Daoy (cell line): Measurements from ENCODE around the gene RAPGEF4. TPM values are rescaled to one million over a fixed set of nuclear protein-coding genes. Genes with fewer than 3 reads are reported as not detected.

Experiments
- DNase-seq: peaks from one replicate; pipeline ENCODE4 v3.0.0-alpha.2; 2015; ENCODE audit warnings: low read depth
- total RNA-seq: library from RNA; depleted of rRNA; stranded (reverse); fragments of >200 nt; shearing (Covaris generic); gene quantifications from 2 replicates; pipeline ENCODE4 v1.2.3, GENCODE V29; 2014

The RAPGEF4 gene
- total RNA-seq, 1 experiment from 2014 or later: 0.51 TPM

DNA sequence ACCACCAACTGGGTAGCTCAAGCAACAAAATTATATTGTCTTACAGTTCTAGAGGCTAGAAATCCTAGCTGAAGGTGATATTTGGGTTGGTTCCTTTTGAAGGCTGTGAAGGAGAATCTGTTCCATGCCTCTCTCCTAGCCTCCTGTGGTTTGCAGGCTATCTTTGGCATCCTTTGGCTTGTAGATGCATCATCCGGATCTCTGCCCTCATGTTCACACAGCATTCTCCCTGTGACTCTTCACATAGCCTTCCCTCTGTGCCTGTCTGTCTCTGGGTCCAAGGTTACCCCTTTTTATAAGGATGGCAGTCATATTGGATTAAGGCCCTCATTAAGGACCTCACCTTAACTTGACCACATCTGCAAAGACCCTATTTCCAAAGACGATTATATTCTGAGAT, 261.4 kb downstream of the RAPGEF4 start:
- no peak for DNase-seq

- DNase-seq: no peak
Measured at GRCh38 chr2:172998547-172999272, 263.1 kb downstream of the RAPGEF4 start.

DNA sequence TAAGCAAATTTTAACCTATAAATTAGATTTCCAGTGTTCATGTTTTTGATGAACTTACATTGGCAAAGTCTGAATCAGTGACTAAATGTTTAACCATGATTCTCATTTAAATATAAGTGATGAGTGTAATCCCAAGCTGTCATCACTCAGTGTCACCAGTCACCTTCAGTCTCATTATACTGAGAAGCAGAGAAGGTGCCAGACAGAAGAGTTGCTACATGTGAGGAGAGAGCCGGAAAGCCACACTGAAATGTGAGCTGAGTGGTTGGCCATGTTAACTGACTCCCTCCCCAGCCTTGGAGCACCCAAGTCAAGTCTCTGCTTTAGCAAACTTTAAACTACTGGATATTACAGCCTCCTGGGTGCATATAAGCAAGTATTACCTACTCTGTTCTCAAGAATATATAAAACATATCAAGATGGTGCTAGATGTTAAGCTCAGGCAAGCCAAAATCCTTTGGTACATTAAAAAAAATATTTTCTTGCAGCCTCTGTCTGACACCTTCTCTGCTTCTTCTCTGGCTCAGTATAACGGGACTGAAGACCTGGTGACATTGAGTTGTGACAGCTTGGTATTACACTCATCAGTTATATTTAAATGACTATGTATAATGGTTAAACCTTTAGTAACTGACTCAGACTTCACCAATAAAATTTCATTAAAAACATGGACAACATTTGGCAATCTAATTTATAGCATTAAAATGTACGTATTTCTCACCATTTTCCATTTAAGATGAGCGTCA, 264.2 kb downstream of the RAPGEF4 start:
- no peak for DNase-seq

GRCh38 chr2:173001664-173002604, 266.3 kb downstream of the RAPGEF4 start:
- no peak for DNase-seq

GRCh38 chr2:173002751-173003541, 267.3 kb downstream of the RAPGEF4 start:
- peak; percentile 12 for DNase-seq

- DNase-seq: no peak
Measured at GRCh38 chr2:173008786-173009185, 273.1 kb downstream of the RAPGEF4 start.

DNA sequence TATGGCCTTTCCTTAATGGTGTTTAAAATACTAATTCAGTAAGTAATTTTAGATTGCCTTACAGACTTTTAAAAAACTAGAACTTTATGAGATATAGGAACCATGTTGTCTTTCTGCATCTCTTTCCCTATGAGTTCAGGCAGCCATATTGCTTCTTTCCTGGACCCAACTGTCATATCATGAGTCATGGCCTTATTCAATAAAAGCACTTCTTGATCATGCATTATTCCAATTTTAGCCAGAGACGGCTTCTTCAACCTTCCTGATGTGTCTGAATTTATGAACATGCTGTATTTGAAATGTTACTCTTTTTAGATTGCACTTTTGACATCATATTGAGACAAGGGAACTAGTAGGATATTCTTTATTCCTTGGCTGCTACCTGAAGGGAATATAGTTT, 274.6 kb downstream of the RAPGEF4 start:
- DNase-seq: no peak

DNA sequence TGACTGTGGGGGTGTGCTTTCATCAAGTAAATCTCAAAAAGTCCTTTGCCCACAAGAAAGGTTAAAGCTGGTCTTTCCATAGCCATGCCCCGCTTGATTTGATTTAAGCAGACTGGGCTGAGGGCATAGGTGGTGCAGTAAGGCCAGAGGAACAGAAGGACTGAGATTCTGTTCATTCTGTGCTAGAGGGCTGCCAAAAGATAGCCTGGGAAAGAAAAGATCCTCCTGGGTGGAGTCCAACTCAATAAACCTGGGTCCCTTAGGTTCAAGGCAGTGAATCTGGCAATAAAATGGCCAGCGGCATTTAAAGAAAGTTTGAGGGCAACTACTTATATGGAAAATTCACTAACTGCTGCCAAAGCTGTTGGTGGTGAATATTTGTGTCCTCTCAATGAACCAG, 280.8 kb downstream of the RAPGEF4 start:
- DNase-seq: no peak

GRCh38 chr2:173017646-173018420, 282.2 kb downstream of the RAPGEF4 start:
- DNase-seq: no peak

- DNase-seq: no peak
Measured at GRCh38 chr2:173019755-173020154, 284.1 kb downstream of the RAPGEF4 start.

DNA sequence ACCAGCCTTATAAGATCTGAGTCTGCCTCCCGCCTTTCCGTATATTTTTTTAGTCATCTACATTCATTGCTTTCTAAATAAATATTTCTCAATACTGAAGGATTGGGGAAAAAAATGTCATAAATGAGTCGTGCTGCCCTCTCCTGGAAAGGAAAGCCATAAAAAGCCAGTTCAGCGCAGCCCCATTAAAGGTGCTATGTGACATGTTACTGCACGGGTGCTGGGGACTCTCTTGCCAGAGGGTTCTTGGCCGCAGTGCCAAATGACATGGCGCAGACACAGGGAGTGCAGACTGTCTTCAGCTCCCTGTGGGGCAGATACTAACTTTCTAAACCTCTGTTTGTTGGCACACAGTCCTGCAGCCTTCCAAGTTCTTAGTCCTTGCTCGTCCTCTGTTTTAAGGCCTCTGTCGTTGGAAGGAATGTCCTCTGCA, 286.3 kb downstream of the RAPGEF4 start:
- DNase-seq: peak; percentile 11

DNA sequence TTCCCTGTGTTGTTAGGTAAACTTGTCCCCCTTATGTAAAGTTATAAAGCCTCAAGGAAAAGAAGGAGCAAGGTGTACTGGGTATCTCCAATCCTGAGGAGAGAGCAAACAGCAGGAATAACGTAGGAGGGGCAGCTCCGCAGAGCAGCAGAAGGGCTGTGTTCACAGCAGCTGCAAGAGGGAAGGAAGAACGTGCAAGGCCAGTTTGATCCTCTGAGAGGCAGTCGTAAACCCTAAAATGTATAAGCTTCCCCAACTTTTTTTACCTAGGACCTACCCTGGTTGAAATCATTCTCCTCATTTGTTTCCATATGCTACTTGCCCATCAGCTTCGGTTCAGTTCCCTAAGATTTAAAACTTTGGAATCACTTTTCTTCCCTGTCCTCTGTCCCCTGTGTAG, 288.1 kb downstream of the RAPGEF4 start:
- DNase-seq: no peak

DNA sequence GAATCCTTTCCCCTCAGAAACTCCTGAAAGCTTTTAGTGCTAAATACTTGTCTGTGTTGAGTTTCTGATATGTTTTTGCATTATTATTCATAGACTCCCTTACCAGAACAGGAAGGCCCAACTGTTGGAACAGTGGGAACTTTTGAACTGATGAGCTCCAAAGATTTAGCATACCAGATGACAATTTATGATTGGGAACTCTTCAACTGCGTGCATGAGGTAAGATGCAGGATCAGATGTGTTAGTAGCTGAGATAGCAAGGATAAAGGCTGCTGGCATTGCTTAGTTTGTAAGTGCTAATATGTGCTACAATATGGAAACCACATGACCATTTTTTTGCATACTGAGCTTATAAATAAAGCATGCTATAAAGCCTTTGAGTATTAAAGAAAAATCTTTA, 290.8 kb downstream of the RAPGEF4 start:
- no peak for DNase-seq

DNA sequence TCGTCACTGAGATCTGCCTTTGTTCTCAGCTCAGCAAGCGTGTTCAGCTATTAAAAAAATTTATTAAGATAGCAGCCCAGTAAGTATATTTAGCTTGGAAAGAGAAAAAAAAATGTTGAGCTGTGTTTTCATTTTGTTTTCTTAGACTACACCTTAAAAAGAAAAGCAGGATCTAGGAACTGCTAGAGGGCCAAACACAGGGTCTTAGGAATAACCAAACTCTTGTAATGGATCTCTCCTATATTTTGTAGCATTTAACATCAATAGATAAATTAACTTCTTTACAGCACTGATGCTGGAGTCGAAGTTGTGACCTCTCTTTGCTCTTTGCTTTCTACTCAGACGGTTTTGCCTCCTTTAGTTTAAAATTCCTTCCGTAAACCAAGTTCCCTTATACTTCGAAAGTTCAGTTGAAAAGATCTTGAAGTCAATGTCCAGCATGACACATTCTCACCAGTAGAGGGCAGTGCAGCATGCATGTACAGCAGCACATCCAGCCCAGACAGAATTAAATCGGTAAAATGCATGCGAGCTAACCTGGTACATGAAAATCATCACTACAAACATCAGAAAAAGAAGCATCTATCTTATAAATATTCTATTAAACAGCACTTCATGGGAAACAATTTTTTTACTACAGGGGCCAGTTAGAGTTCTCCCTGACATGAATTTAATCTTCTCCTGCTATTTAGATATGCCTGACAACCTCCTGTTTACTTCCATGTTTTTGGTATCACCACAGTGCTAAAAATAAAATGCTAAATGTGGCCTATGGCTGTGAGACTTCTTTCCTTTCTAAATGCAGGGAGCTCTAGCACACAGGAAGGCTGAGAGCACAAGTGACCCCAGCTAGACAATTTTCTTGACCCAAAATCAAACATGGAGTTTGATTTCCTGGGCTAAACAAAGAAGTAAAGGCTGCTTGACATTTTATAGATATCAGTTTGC, 291.8 kb downstream of the RAPGEF4 start:
- peak; percentile 81 for DNase-seq

DNA sequence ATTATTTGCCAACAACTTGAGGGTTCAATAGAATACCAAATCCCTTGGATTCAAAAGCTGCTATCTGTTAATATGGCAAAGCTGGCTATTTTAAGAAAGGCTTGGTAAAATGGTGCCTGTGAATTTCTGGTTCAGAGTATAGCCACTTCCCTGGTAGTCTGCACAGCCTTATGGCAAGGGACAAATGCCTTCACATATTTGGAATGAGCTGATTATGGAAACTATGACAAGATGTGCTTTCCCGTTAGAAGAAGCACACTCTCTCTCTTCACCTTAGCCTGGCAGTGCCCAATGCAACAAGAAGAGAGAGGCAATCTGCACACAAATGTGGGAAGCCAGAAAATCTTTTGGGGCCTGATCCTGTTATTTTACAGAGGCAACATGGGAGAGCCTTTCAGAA, 292.5 kb downstream of the RAPGEF4 start:
- DNase-seq: no peak

GRCh38 chr2:173028671-173029070, 293.0 kb downstream of the RAPGEF4 start:
- no peak for DNase-seq

DNA sequence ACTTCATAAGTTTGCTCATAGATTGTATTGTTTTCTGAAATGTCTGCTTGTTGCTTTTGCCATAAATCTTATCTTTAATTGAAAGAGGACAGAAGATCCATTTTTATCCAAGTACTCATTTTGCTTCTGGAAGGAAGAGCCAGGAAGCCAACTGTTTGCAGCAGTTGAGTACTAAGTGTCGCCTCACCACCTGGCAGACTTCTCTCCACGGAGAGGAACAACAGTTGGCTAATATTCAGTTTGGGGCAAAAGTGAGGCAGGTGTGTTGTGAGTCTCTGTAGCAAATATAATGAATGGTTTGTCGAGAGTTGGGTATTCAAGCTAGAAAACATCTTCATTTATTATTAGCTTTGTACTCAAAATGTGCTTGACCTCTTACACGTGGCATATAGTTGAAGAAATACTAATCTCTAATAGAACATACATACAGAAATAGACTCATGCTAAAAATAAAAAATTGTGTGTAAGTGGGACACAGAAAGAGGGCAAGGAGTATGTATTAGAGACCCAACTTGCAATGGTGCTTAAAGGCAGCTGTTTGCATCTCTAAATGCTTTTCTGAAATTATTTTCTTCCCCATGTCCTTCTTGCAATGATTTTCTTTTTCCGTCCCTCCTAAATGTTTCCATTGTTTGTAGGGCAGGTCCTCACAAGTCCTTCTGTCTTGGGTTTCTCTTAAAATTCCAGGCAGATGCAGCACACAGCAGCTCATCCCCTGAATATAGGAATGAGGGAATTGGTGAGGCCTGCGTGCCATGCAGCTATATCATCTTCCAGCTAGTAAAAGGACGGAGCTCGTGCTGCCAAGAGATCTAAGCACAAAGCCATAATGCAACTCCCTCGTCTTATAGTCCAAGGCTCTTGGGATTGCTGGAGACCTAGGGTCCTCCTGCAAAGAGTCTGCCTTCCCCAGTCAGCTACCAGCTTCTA, 295.2 kb downstream of the RAPGEF4 start:
- DNase-seq: no peak

GRCh38 chr2:173032032-173032431, 296.4 kb downstream of the RAPGEF4 start:
- no peak for DNase-seq
